SJSA1 (cell line): Measurements from ENCODE around the gene DNAH14. TPM values are rescaled to one million over a fixed set of nuclear protein-coding genes. Genes with fewer than 3 reads are reported as not detected.
"Not testable (repeated sequence)": the region's sequence is repeated elsewhere in the genome, so short reads cannot be mapped to it uniquely, and the experiment has no call there.

Experiments
- DNase-seq, 2 experiments: peaks; one replicate each; pipeline ENCODE4 v3.0.0-alpha.2; 2015 to 2020; ENCODE audit warnings: low spot score in 2 of 2, low read depth in 1 of 2
- H3K27ac ChIP-seq: fragments of 250-450 bp; sonication (Bioruptor Pico); 2 replicates; pipeline ENCODE4 v1.5.1; 2020; ENCODE audit warnings: mild to moderate bottlenecking, moderate library complexity
- H3K27me3 ChIP-seq: fragments of 250-450 bp; sonication (Bioruptor Pico); replicated peaks from 2 replicates; pipeline ENCODE4 v1.5.1; 2020; ENCODE audit warnings: mild to moderate bottlenecking, moderate library complexity
- H3K36me3 ChIP-seq: fragments of 250-450 bp; sonication (Bioruptor Pico); 2 replicates; pipeline ENCODE4 v1.5.1; 2020; ENCODE audit warnings: mild to moderate bottlenecking
- H3K4me1 ChIP-seq: fragments of 250-450 bp; sonication (Bioruptor Pico); replicated peaks from 2 replicates; pipeline ENCODE4 v1.6.1; 2021; ENCODE audit warnings: mild to moderate bottlenecking
- H3K4me3 ChIP-seq: fragments of 250-450 bp; sonication (Bioruptor Pico); 2 replicates; pipeline ENCODE4 v1.5.1; 2020; ENCODE audit warnings: mild to moderate bottlenecking
- H3K9me3 ChIP-seq: fragments of 250-450 bp; sonication (Bioruptor Pico); replicated peaks from 2 replicates; pipeline ENCODE4 v1.5.1; 2020; ENCODE audit warnings: mild to moderate bottlenecking
- total RNA-seq: library from RNA; depleted of rRNA; stranded (reverse); fragments of >200 nt; shearing (Covaris generic); gene quantifications from 2 replicates; pipeline ENCODE4 v1.2.3, GENCODE V29; 2014

The DNAH14 gene
- total RNA-seq, 1 experiment from 2014 or later: 51.7 TPM

- H3K36me3 ChIP-seq: no peaks in the 10 kb centered on the region
- H3K4me3 ChIP-seq: no peak overlapping the region
- H3K27me3 ChIP-seq: peaks cover 18% of the 10 kb centered on the region
- no peak overlapping the region for H3K27ac ChIP-seq
- H3K4me1 ChIP-seq: no peaks in the 10 kb centered on the region
- DNase-seq: no peak
- H3K9me3 ChIP-seq: no peaks in the 10 kb centered on the region
Observed at GRCh38 chr1:225371366-225372010, 442.0 kb downstream of the DNAH14 start.

GRCh38 chr1:225373155-225373554, 443.7 kb downstream of the DNAH14 start:
- H3K4me3 ChIP-seq: no peak overlapping the region
- H3K27ac ChIP-seq: no peak overlapping the region
- DNase-seq: no peak
- H3K36me3 ChIP-seq: no peaks in the 10 kb centered on the region
- H3K27me3 ChIP-seq: peaks cover 12% of the 10 kb centered on the region
- no peaks in the 10 kb centered on the region for H3K9me3 ChIP-seq
- H3K4me1 ChIP-seq: no peaks in the 10 kb centered on the region

GRCh38 chr1:225374996-225375395, 445.5 kb downstream of the DNAH14 start:
- H3K27me3 ChIP-seq: peaks cover 9% of the 10 kb centered on the region
- H3K9me3 ChIP-seq: no peaks in the 10 kb centered on the region
- no peaks in the 10 kb centered on the region for H3K4me1 ChIP-seq
- DNase-seq: no peak
- H3K36me3 ChIP-seq: no peaks in the 10 kb centered on the region
- no peak overlapping the region for H3K27ac ChIP-seq
- no peak overlapping the region for H3K4me3 ChIP-seq

- H3K27ac ChIP-seq: no peak overlapping the region
- H3K27me3 ChIP-seq: peaks cover 6% of the 10 kb centered on the region
- H3K4me1 ChIP-seq: no peaks in the 10 kb centered on the region
- H3K36me3 ChIP-seq: no peaks in the 10 kb centered on the region
- H3K9me3 ChIP-seq: no peaks in the 10 kb centered on the region
- DNase-seq: no peak
- no peak overlapping the region for H3K4me3 ChIP-seq
Observed at GRCh38 chr1:225378880-225379279, 449.4 kb downstream of the DNAH14 start.

- no peak overlapping the region for H3K4me3 ChIP-seq
- no peak for DNase-seq
- no peaks in the 10 kb centered on the region for H3K9me3 ChIP-seq
- H3K27ac ChIP-seq: no peak overlapping the region
- H3K36me3 ChIP-seq: no peaks in the 10 kb centered on the region
- no peaks in the 10 kb centered on the region for H3K4me1 ChIP-seq
- peaks cover 6% of the 10 kb centered on the region for H3K27me3 ChIP-seq
Observed at GRCh38 chr1:225380691-225381090, 451.2 kb downstream of the DNAH14 start.

- H3K4me3 ChIP-seq, H3K27ac ChIP-seq, H3K4me1 ChIP-seq: not testable (repeated sequence)
Observed at GRCh38 chr1:225386860-225387259, 457.4 kb downstream of the DNAH14 start.

GRCh38 chr1:225388372-225388771, 458.9 kb downstream of the DNAH14 start:
- DNase-seq: no peak
- H3K4me3 ChIP-seq: no peak overlapping the region
- no peaks in the 10 kb centered on the region for H3K4me1 ChIP-seq
- no peak overlapping the region for H3K27ac ChIP-seq
- no peaks in the 10 kb centered on the region for H3K9me3 ChIP-seq
- no peaks in the 10 kb centered on the region for H3K36me3 ChIP-seq
- no peaks in the 10 kb centered on the region for H3K27me3 ChIP-seq

More at GRCh38 chr1:225386860-225387259, 457.4 kb downstream of the DNAH14 start:
- H3K27me3 ChIP-seq, DNase-seq, H3K9me3 ChIP-seq, H3K36me3 ChIP-seq: not testable (repeated sequence)

- DNase-seq: no peak
- Histone ChIP-seq H3K27ac (no peak overlapping the region), H3K4me1 (no peaks in the 10 kb centered on the region)
Observed at GRCh38 chr1:225389843-225390242, 460.4 kb downstream of the DNAH14 start.

GRCh38 chr1:225396357-225396756, 466.9 kb downstream of the DNAH14 start:
- Histone ChIP-seq H3K9me3 (no peaks in the 10 kb centered on the region), H3K4me3 (no peak overlapping the region), H3K36me3 (peaks cover 12% of the 10 kb centered on the region), H3K27ac (no peak overlapping the region), H3K27me3 (no peaks in the 10 kb centered on the region), H3K4me1 (no peaks in the 10 kb centered on the region)
- no peak for DNase-seq

More at GRCh38 chr1:225389843-225390242, 460.4 kb downstream of the DNAH14 start:
- no peaks in the 10 kb centered on the region for H3K27me3 ChIP-seq
- H3K36me3 ChIP-seq: no peaks in the 10 kb centered on the region
- no peak overlapping the region for H3K4me3 ChIP-seq
- no peaks in the 10 kb centered on the region for H3K9me3 ChIP-seq

GRCh38 chr1:225400968-225401367, 471.5 kb downstream of the DNAH14 start:
- Histone ChIP-seq H3K27ac (no peak overlapping the region), H3K9me3 (no peaks in the 10 kb centered on the region), H3K36me3 (peaks cover 47% of the 10 kb centered on the region), H3K27me3 (no peaks in the 10 kb centered on the region), H3K4me3 (no peak overlapping the region), H3K4me1 (no peaks in the 10 kb centered on the region)
- DNase-seq: no peak

GRCh38 chr1:225406976-225407725, 477.7 kb downstream of the DNAH14 start:
- Histone ChIP-seq H3K4me3 (no peak overlapping the region), H3K9me3 (no peaks in the 10 kb centered on the region), H3K36me3 (peaks cover 87% of the 10 kb centered on the region), H3K4me1 (no peaks in the 10 kb centered on the region), H3K27me3 (no peaks in the 10 kb centered on the region), H3K27ac (no peak overlapping the region)
- DNase-seq: no peak

GRCh38 chr1:225407755-225408154, 478.3 kb downstream of the DNAH14 start:
- Histone ChIP-seq H3K9me3 (no peaks in the 10 kb centered on the region), H3K36me3 (peaks cover 86% of the 10 kb centered on the region), H3K4me3 (no peak overlapping the region), H3K27me3 (no peaks in the 10 kb centered on the region), H3K4me1 (no peaks in the 10 kb centered on the region), H3K27ac (no peak overlapping the region)
- no peak for DNase-seq

GRCh38 chr1:225408249-225408648, 478.8 kb downstream of the DNAH14 start:
- Histone ChIP-seq H3K36me3 (peaks cover 86% of the 10 kb centered on the region), H3K9me3 (no peaks in the 10 kb centered on the region), H3K27ac (no peak overlapping the region), H3K4me1 (no peaks in the 10 kb centered on the region), H3K27me3 (no peaks in the 10 kb centered on the region), H3K4me3 (no peak overlapping the region)
- DNase-seq: no peak

GRCh38 chr1:225409051-225409450, 479.6 kb downstream of the DNAH14 start:
- Histone ChIP-seq H3K27me3 (no peaks in the 10 kb centered on the region), H3K4me1 (no peaks in the 10 kb centered on the region), H3K36me3 (peaks cover 89% of the 10 kb centered on the region), H3K4me3 (no peak overlapping the region), H3K27ac (no peak overlapping the region), H3K9me3 (no peaks in the 10 kb centered on the region)
- no peak for DNase-seq
